T follicular helper cell (primary cell): ENCODE results near the gene NUDT16L1.

Source experiments
- DNase-seq: peaks from one replicate; pipeline ENCODE4 v3.0.0-alpha.2; 2020; ENCODE audit warnings: low read depth
- total RNA-seq, 2 experiments: gene quantifications; one replicate each; lab custom pipeline; 2026; lab: John Stamatoyannopoulos, UW

The NUDT16L1 gene
- 26.8 to 42.4 reads per million in 2 experiments for total RNA-seq

DNA sequence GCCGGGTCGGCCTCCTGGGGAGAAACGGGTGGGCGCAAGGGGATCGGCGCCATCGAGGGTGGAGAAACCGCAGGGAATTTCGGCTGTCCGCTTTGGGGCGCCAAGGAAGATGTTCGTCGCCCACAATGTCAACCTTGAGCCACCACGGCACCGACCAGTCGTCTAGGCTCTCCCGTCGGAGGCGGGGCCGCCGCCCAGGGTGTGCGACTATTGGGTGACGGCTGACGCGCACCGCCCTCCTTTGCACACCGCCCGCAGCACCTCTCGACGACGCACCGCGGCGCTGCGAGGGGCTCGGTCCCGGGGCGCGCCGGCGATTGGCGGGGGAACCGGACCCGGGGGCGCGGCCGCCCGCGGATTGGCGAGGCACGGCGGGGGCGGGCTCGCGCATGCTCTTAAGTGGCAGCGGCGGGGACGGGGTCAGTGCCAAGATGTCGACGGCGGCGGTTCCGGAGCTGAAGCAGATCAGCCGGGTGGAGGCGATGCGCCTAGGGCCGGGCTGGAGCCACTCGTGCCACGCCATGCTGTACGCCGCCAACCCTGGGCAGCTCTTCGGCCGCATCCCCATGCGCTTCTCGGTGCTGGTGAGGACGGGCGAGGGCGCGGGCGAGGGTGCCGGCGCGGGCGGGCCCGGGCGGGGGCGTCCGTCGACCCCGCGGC is at the start of gene NUDT16L1:
Gene NUDT16L1, plus strand, starts transcription at position 267 of the 660 bp plus-strand sequence. Its CDS starts 165 bp downstream, at position 432.
- peak; percentile 95 for DNase-seq

DNA sequence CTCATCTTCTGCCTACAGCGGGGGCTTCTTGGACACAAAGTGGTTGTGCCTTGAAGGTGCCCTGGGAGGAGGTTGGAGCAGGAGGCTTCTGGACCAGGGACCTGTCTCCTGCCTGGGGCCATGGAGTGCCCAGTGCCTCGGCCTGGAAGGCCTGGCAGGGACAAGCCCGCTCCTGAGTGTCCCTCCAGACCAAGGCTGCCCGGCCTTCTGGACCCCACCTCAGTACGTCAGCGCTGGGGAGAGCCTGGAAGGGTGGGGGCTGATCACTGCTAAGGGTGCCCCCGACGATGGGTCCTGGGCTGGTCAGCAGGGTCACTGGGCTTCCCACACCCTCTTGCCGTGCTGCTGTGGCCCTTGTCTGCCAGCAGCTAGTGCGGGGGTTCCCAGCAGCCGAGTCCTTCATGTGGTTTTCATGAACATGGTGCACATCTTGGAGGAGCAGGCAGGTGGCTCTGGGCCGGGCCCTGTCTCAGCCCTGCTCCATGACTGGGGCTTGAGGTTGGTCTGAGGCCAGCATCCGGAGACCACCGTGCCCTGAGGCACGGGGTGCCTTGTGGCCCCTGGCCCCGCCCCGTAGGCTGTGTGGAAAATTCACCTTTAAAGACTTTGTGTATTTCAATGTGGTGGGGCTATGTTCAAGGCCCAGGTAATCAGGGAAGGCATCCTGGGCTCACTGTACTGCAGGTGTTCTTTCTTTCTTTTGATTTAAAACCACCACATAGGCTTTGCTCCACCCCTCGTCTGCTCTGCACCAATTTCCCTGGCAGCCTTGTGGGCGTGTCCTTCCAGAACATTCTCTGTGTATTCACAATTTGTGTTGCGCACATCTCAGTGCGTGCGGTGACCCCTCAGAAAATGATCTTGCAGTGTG is 46.4 kb upstream of the NUDT16L1 start:
- no peak for DNase-seq

DNA sequence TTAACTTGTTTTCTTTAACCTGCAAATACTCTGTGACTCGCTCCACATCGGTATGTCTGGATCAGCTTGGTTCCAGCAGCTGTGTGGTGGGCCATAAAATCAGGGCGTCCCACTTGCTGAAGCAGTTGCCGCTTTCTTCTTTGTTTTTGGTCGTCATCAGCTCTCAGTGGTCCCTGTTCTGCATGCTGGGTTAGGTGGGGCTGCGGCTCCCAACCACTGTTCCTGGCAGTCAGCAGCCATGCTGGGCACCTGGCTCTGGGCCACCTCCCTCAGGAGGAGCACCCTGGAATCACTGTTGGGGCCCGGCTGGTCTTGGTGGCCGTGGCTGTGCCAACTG is 45.8 kb upstream of the NUDT16L1 start:
- no peak for DNase-seq

DNA sequence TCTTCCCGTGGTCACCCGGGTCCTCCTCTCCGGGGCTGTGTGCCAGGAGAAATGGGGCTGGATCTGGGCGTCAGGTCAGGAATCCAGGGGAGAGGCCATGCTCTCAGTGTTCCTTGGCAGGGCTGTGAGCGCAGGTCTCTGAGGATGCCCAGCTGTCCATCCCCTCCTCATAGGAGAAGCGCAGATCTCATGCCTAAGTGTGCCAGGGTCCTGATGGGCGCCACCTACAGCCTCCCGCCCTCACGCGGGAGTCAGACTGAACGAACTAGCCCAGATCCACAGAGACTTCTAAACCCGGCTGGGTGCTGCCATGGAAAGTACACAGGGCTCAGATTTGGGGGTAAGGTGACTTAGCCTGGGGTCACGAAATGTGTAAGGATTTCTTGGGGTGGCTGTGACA is 44.4 kb upstream of the NUDT16L1 start:
- DNase-seq: no peak

DNA sequence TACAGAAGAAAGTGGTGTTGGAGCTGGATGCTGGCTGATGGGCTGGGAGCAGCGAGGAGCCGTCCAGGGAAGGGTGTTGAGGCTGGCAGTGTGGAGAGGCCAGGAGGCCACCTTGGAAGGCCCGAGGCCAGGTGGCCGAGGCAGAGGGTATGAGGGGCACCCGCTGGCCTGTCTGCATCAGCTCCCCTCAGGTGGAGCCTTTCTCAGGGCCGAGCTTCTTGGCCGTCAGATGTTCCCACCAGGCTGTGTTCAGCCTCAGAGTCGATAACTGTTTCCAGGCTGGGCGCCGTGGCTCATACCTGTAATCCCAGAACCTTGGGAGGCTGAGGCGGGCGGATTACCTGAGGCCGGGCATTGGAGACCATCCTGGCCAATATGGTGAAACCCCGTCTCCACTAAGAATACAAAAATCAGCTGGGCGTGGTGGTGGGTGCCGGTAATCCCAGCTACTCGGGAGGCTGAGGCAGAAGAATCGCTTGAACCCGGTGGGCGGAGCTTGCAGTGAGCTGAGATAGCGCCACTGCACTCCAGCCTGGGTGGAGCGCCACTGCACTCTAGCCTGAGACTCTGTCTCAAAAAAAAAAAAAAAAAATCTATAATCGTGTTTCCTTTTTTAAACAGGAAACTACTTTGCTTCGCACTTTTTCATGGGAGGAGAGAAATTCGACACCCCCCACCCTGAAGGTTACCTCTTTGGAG is 43.5 kb upstream of the NUDT16L1 start:
- no peak for DNase-seq

DNA sequence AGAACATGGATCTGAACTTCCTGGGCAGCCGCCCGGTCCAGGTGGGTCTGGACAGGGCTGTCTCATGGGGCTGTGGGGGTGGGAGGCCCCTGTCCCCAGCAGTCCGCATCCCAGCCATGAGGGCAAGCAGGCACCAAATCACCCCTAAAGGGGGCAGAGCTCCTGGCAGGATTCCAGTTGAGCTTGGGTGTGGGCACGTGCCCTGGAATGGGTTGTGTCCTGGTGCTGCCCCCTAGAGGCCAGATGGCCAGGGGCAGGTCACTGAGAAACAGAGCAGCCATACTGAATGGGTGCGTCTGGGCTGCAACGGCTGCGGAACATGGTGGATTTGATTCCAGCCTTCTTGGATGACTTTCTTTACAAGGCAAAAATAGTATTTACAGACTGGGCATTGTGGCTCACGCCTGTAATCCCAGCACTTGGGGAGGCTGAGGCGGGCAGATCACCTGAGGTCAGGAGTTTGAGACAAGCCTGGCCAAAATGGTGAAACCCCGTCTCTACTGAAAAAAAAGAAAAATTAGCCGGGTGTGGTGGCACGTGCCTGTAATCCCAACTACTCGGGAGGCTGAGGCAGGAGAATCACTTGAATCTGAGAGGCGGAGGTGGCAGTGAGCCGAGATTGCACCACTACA is 42.8 kb upstream of the NUDT16L1 start:
- peak; percentile 67 for DNase-seq

DNA sequence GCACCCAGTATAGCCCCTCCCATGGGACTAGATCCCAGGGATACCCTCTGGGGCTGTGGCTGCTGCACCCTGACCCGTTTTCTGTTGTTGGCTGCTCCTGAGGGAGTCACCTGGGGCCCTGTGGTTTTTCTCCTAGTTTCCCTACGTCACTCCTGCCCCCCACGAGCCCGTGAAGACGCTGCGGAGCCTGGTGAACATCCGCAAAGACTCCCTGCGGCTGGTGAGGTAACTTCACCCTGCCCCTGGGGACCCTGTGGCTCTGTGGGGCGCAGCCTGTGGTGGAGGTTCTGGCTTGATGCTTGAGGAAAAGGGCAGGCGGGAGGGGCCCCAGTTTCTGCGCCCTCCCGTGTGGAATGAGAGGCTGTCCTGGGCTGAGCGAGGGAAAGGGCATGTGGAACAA is 41.5 kb upstream of the NUDT16L1 start:
- no peak for DNase-seq

DNA sequence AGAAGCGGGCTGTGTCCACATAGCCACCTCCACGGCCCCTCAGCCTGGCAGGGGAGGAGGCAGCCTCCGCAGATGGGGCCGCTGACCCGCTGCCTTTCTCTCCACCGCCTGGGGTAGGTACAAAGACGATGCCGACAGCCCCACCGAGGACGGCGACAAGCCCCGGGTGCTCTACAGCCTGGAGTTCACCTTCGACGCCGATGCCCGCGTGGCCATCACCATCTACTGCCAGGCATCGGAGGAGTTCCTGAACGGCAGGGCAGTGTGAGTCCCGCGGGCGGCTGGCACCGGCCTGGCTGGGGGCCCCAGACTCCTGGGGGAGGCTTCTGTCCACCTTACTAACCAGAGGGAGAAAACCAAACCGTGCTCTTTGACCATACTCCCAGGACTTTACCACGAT is 40.8 kb upstream of the NUDT16L1 start:
- DNase-seq: no peak

DNA sequence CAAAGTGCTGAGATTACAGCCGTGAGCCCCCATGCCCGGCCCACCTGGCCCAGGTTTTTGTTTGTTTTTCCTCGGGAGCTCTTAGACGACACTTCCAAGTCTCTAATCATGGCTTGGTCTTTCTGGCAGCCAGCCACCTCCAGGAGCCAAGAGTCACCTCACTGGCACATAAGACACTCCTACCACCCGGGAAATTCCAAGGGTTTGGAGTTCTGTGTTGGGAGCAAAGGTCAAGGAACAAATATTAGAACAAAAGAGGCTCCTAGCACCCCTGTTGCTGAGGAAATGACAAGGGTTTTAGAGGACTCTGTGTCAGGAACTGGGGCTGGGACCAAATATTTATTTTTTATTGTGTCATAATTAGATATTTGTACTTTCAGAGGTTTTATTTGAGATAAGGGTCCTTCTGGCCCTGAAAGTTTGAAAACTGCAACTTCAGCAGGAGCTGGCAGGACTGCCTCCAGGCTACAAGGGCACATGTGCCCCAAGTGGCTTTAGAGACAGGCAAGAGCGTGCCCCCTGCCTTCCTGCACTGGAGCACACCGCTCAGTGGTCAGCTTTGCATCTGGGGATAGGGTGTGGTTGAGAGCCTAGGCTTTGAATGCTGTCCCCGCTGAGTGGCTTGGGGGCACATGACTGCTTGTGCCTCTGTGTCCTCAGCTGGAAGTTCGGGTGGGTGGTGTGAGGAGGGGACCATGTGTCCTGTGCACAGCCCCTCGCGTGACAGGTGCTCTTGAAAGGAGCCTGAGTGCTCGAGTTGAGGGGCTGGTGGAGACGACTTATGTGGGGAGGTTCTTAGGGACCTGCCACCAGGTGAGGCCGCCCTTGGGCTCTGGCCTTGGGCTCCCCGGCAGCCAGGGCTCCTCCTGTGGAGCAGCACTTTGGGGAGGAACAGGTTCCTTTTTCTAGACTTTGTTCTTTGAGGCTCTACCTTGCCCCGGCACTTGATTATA is 39.1 kb upstream of the NUDT16L1 start:
- no peak for DNase-seq

DNA sequence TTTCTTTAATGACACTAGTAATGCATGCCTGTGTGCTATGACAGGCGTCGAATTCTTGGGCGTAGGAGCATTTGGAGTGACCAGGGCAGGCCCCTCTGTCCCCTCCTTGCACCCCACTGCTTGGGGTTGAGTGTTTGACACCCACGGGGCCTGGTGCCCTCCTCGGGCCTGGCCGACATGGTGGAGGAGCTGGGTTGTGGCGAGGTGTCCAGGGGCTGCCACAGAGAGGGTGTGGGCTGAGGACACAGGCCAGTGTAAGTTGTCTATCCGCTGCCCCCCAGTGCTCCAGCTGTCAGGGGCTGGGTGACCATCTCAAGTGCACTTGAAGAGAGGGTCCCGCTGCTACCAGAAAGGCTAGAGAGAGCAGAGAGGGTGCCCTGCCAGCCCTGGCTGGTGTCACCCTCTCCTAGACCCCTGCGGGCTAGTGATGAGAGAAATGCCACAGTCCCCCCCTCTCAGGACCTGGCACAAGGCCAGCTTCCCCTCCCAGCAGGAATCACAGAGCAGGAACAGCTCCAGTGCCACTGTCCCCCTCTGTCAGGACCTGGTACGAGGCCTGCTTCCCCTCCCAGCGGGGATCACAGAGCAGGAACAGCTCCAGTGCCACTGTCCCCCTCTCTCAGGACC is 38.3 kb upstream of the NUDT16L1 start:
- no peak for DNase-seq

DNA sequence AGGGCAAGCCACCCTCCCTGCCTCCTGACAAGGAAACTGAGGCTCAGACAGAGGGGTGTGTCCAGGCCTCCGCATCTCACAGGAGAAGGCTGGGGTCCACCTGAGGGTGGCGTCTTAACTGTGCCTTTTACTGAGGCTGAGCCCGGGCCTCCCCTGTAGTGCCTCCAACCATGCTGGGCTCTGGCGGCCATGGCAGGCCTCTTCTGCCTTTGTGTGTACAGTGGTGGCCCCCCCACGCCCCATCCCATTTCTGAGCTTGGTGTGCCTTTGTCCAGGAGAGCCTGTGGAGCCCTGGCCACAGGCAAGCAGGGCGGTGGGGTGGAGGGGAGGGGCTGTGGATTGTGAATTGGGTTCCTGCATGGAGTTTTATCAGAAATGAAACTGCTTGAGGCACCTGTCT is 37.6 kb upstream of the NUDT16L1 start:
- no peak for DNase-seq

DNA sequence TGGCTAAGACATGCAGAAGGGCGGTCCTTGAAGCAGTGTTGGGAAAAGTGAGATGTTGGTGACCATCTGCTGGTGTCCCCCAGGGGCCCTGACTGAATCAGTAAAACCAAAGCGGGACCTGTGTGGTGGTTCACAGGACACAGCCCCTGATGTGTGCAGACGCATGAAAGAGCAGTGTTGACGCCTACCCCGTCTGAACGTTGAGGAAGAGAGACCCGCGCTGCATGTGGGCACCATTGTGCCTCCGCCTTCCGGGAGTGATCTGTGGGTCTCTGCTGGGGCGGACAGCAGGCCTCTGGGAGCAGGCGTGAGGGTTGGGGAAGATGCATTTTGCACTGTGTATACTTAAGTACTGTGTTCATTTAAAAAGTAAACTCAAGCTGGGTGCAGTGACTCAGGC is 37.1 kb upstream of the NUDT16L1 start:
- no peak for DNase-seq

DNA sequence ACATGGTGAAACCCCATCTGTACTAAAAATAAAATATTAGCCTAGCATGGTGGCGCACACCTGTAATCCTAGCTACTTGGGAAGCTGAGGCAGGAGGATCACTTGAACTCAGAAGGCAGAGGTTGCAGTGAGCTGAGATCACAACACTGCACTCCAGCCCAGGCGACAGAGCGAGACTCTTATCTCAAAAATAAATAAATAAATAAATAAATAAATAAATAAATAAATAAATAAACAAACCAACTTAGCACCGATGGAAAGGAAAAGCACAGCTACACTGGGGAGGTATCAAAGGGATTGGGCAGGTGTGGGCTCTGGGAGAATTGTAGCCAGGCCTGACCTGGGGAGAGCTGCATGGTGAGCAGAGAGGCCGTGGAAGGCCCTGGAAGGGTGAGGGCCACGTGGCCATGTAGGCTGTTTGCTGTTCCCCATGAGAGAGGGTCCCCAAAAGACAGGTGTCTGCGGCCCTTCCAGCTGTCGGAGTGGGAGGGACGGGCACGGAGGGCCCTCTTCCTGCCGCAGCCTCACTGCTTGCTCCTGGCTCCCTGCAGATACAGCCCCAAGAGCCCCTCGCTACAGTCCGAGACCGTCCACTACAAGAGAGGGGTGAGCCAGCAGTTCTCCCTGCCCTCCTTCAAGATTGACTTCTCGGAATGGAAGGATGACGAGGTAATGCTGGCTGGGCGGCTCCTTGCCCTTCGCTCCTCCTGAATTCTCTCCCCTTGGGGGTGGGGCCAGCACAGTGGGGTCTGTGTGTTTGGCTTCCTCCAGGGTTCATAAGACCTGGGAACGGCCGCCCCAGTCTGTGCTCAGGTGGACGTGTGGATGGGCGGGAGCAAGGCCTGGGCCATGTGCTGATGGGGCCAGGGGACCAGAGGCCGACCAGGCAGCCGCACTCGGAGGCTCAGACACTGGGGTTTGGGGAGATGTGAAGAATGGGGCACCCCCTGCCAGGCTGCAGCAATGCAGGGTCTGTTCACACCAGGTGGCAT is 36.4 kb upstream of the NUDT16L1 start:
- DNase-seq: no peak

DNA sequence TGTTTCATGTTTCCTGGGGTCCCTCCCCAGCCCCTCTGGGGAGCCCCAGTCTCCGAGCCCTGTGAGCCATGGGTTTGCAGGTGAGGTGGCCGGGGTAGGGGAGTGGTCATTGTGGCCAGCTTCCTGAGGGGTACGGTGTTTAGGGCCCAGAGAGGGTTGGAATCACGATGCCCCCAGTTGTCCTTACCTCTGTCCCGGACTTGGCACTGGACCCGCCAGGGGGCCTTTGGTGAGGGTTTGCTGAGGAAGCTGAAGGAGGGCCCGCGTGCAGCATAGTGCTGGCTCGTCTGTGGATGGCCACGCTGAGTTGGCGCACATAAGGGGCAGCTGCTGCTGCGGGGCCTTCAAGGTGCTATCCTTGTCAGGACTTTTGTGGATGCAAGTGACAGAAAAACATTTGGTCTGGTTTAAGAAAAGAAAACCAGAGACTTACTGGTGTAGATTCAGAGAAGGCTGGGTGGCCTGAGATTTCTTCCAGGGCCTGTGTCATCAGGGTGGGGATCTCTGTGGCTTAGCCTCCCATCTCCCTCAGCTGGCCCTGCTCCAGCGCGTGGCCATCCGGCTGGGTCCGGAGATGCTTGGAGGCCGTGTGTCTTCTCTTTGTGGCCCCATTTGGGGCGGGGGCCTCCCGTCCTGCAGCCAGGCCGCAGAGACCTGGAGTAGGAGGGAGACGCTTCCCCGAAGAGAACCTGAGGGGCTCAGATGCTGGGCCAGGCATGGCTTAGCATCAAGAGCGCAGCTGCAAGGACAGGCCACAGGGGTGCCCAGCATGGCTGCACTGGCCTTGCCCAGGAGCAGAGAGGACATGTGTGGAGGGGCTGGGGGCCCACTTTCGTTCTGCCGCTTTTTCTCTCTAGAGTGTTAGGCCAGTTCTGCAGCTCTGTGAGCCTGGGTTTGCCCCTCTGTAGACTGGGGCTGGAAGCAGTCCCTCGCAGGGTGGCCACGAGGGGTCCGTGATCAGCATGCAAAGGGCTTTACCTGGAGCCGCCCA is 33.7 kb upstream of the NUDT16L1 start:
- DNase-seq: no peak

DNA sequence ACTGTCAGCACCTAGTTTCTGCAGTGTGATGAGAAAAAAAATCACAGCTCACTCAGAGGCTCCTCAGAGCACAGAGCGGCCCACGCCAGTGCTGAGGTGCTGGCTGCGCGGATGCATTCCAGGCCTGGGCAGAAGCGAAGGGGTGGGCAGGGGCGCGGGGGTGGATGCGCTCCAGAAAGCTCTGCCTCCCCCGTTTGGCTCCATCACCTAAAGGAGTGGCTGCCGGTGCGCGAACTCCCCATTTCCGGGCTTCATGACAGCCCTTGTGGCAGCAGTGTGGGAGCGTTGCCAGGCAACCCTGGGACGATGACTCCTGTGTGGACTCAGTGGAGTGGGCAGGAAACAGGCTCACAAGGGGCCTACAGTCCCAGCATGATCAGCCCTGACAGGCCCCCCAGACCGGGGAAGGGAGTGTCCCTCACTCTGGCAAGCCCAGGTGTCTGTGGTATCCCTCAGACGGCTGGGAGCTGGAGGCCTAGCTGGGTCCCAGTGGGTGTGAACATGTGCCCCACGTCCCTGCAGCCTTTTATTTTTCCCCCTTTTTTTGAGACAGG is 32.8 kb upstream of the NUDT16L1 start:
- DNase-seq: peak; percentile 43

DNA sequence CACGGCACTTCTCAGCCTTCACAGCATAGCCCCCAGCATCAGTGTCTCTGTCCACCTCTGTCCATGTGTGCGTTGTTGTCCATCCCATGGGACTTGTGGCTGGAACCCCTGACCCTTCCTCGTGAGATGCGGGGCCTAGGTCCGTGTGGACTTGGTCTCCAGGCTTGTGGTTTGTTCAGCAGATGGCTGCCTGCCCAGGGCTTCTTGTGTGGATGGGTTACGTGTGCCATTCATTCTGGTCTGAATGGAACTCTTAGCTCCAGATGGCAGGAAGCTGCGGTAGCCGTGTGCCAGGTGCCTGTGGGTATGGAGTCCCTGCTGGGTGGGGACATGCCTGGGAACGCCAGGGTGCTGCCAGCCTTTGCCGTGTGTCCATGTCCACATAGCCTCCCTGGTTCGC is 31.7 kb upstream of the NUDT16L1 start:
- no peak for DNase-seq

DNA sequence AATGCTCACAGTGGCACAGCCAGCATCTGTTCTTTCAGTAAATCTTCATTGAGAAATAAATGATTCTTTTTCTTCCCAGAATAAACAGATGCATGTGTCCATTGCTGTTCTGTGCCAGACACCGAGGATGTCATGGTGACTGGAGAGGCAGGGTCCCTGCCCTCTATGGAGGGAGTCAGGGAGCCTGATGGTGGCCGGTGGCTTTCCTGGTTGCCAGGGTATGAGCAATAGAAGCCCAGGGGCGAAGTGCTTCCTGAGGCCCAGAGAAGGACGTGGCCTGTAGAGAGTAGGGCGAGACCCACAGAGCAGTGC is 29.9 kb upstream of the NUDT16L1 start:
- no peak for DNase-seq
